ENCODE results near the gene RHEB.
A peak's percentile ranks its signal among the peaks of the same experiment; 100 is the strongest.
"Not testable (repeated sequence)": the region's sequence is repeated elsewhere in the genome, so short reads cannot be mapped to it uniquely, and the experiment has no call there.

Gene RHEB

GRCh38 chr7:151519765-151520418 is at the start of gene RHEB:
Gene RHEB (minus strand): TSS chr7:151519895. CDS start chr7:151519511, 384 bp downstream.
- peak; percentile 95 to 97 for DNase-seq (ENCODE audit: low read depth in 2 of 2)

- DNase-seq (ENCODE audit: low read depth in 2 of 2) = no peak
Observed at GRCh38 chr7:151566897-151567320, 47.2 kb upstream of the RHEB start.

GRCh38 chr7:151565541-151565940 is 45.8 kb upstream of the RHEB start:
- no peak for DNase-seq (ENCODE audit: low read depth in 2 of 2)

- DNase-seq (ENCODE audit: low read depth in 2 of 2) = no peak
Observed at GRCh38 chr7:151560243-151560642, 40.5 kb upstream of the RHEB start.

- no peak for DNase-seq (ENCODE audit: low read depth in 2 of 2)
Observed at GRCh38 chr7:151559557-151560183, 40.0 kb upstream of the RHEB start.

- DNase-seq (ENCODE audit: low read depth in 2 of 2) = no peak
Observed at GRCh38 chr7:151558575-151558974, 38.9 kb upstream of the RHEB start.

- DNase-seq (ENCODE audit: low read depth in 2 of 2) = no peak
Observed at GRCh38 chr7:151556592-151556991, 36.9 kb upstream of the RHEB start.

- no peak for DNase-seq (ENCODE audit: low read depth in 2 of 2)
Observed at GRCh38 chr7:151553356-151553755, 33.7 kb upstream of the RHEB start.

- no peak for DNase-seq (ENCODE audit: low read depth in 2 of 2)
Observed at GRCh38 chr7:151552352-151553028, 32.8 kb upstream of the RHEB start.

- no peak for DNase-seq (ENCODE audit: low read depth in 2 of 2)
Observed at GRCh38 chr7:151551820-151552219, 32.1 kb upstream of the RHEB start.

GRCh38 chr7:151550656-151551286 is 31.1 kb upstream of the RHEB start:
- DNase-seq (ENCODE audit: low read depth in 2 of 2) = no peak

GRCh38 chr7:151549644-151550043 is 29.9 kb upstream of the RHEB start:
- no peak for DNase-seq (ENCODE audit: low read depth in 2 of 2)

- DNase-seq (ENCODE audit: low read depth in 2 of 2) = no peak
Observed at GRCh38 chr7:151549083-151549482, 29.4 kb upstream of the RHEB start.

GRCh38 chr7:151544183-151544582 is 24.5 kb upstream of the RHEB start:
- DNase-seq (ENCODE audit: low read depth in 2 of 2) = no peak

- DNase-seq (ENCODE audit: low read depth in 2 of 2) = no peak
Observed at GRCh38 chr7:151542606-151543130, 23.0 kb upstream of the RHEB start.

- DNase-seq (ENCODE audit: low read depth in 2 of 2) = no peak
Observed at GRCh38 chr7:151541709-151542499, 22.2 kb upstream of the RHEB start.

GRCh38 chr7:151540146-151540545 is 20.5 kb upstream of the RHEB start:
- no peak for DNase-seq (ENCODE audit: low read depth in 2 of 2)

- DNase-seq (ENCODE audit: low read depth in 2 of 2) = no peak
Observed at GRCh38 chr7:151539088-151539671, 19.5 kb upstream of the RHEB start.

GRCh38 chr7:151537818-151538561 is 18.3 kb upstream of the RHEB start:
- no peak for DNase-seq (ENCODE audit: low read depth in 2 of 2)

GRCh38 chr7:151536178-151536577 is 16.5 kb upstream of the RHEB start:
- DNase-seq (ENCODE audit: low read depth in 2 of 2) = not testable (repeated sequence)
